Keratinocyte (primary cell): ENCODE results near the gene SLC49A4. TPM values are rescaled to one million over a fixed set of nuclear protein-coding genes. Genes with fewer than 3 reads are reported as not detected.

Source experiments
- DNase-seq: peaks from one replicate; pipeline ENCODE4 v3.0.0-alpha.2; 2011; ENCODE audit warnings: low read depth, missing footprints, low spot score
- FAIRE-seq: peaks from 2 replicates; lab custom pipeline; 2011; peaks lifted over from hg19 to GRCh38; lab: Jason Lieb, UNC
- H2AFZ ChIP-seq: 2 replicates; pipeline ENCODE4 v1.6.0; 2012; ENCODE audit warnings: low read length, control low read depth, inconsistent platforms; ENCODE audit not compliant: control insufficient read depth
- H3K27ac ChIP-seq: 2 replicates; pipeline ENCODE4 v1.5.1; 2011; ENCODE audit warnings: low read length; ENCODE audit not compliant: control insufficient read depth, insufficient read depth
- H3K27me3 ChIP-seq: 3 replicates; pipeline ENCODE4 v1.6.0; 2011; ENCODE audit warnings: low read length; ENCODE audit not compliant: control insufficient read depth, insufficient read depth; ENCODE audit errors: extremely low read depth
- H3K36me3 ChIP-seq, 2 experiments: 2 replicates in 1 of 2; 3 replicates in 1 of 2; pipeline ENCODE4 v1.5.1; 2011; ENCODE audit warnings: low read length in 2 of 2, mild to moderate bottlenecking in 1 of 2; ENCODE audit not compliant: control insufficient read depth in 2 of 2, insufficient read depth in 2 of 2; ENCODE audit errors: extremely low read depth in 1 of 2
- H3K4me1 ChIP-seq: 3 replicates; pipeline ENCODE4 v1.5.1; 2011; ENCODE audit warnings: low read length; ENCODE audit not compliant: control insufficient read depth, insufficient read depth; ENCODE audit errors: extremely low read depth
- H3K4me2 ChIP-seq: 3 replicates; pipeline ENCODE4 v1.6.0; 2011; ENCODE audit warnings: low read depth, low read length; ENCODE audit not compliant: control insufficient read depth, insufficient read depth; ENCODE audit errors: extremely low read depth
- H3K4me3 ChIP-seq, 3 experiments: fragments of 200-600 bp in 1 of 3; sonication (generic) in 1 of 3; 2 replicates in 2 of 3; 3 replicates in 1 of 3; pipeline ENCODE4 v1.5.1; 2011 to 2016; ENCODE audit warnings: low read length in 3 of 3, mild to moderate bottlenecking in 3 of 3, control low read depth in 2 of 3, inconsistent platforms in 1 of 3, low read depth in 1 of 3, mixed read lengths in 1 of 3, mixed run types in 1 of 3, moderate library complexity in 1 of 3; ENCODE audit not compliant: control insufficient read depth in 2 of 3, insufficient read depth in 2 of 3; ENCODE audit errors: extremely low read depth in 1 of 3
- H3K79me2 ChIP-seq: 2 replicates; pipeline ENCODE4 v1.6.0; 2012; ENCODE audit warnings: low read length; ENCODE audit not compliant: control insufficient read depth, insufficient read depth
- H3K9ac ChIP-seq: 3 replicates; pipeline ENCODE4 v1.6.0; 2011; ENCODE audit warnings: low read length; ENCODE audit not compliant: control insufficient read depth, insufficient read depth; ENCODE audit errors: extremely low read depth
- H3K9me1 ChIP-seq: 3 replicates; pipeline ENCODE4 v1.6.0; 2011; ENCODE audit warnings: low read length; ENCODE audit not compliant: control insufficient read depth, insufficient read depth; ENCODE audit errors: extremely low read depth
- H3K9me3 ChIP-seq: 2 replicates; pipeline ENCODE4 v1.5.1; 2012; ENCODE audit warnings: low read depth, low read length; ENCODE audit not compliant: control insufficient read depth
- H4K20me1 ChIP-seq: 3 replicates; pipeline ENCODE4 v1.6.0; 2011; ENCODE audit warnings: low read length; ENCODE audit not compliant: control insufficient read depth, insufficient read depth; ENCODE audit errors: extremely low read depth
- CTCF ChIP-seq, 3 experiments: IDR thresholded peaks in 1 of 3; conservative IDR thresholded peaks in 1 of 3; optimal IDR thresholded peaks in 1 of 3; 2 replicates in 2 of 3; 3 replicates in 1 of 3; pipeline versions ENCODE3 to v1.5.1; 2011; ENCODE audit warnings: low read length in 3 of 3, mild to moderate bottlenecking in 3 of 3, moderate library complexity in 2 of 3, control low read depth in 1 of 3, inconsistent platforms in 1 of 3; ENCODE audit not compliant: insufficient read depth in 2 of 3; ENCODE audit errors: extremely low read depth in 1 of 3
- EZH2 ChIP-seq: IDR thresholded peaks from one replicate; pipeline ENCODE4 v1.6.1; 2012; ENCODE audit warnings: inconsistent platforms, mild to moderate bottlenecking, low read length, moderate library complexity
- dilution Hi-C: fragments of 300-500 bp; cut with MboI; formaldehyde crosslinking; loops from one replicate; pipeline ENCODE4 v1.7.0; 2020; ENCODE audit warnings: low sequenced_read_pairs; ENCODE audit not compliant: extremely low pct_ligation_motif_present
- polyA plus RNA-seq, 5 experiments: library from polyadenylated mRNA; depleted of rRNA in 3 of 5; stranded (reverse) in 3 of 5; stranded (forward) in 1 of 5; unstranded in 1 of 5; fragments of >200 nt; gene quantifications; 1 replicate in 1 of 5; 2 replicates in 3 of 5; 3 replicates in 1 of 5; pipeline versions ENCODE4 v1.2.1 to v1.2.3, GENCODE V29; 2011 to 2012; ENCODE audit warnings: missing spikeins in 2 of 5, low read depth in 1 of 5, low replicate concordance in 1 of 5

Gene SLC49A4
- polyA plus RNA-seq, 1 donor (not counting 4 experiments of a cell fraction or from before 2014, with no cell fraction given) = 18.2 TPM

GRCh38 chr3:122890720-122891220, 95.9 kb downstream of the SLC49A4 start:
- TF ChIP-seq CTCF (optimal IDR thresholded peaks at IDR 0.05 in 1 of 3, IDR thresholded peaks at IDR 0.05 in 1 of 3, conservative IDR thresholded peaks at IDR 0.05 in 1 of 3; ENCODE audit: extremely low read depth in 1 of 3, insufficient read depth in 2 of 3, low read length in 3 of 3) = no peak
- no peak for TF ChIP-seq EZH2
- Histone ChIP-seq H4K20me1 (no peaks in the 10 kb centered on the region), H3K27me3 (no peaks in the 10 kb centered on the region), H3K4me1 (peaks cover 38% of the 10 kb centered on the region), H3K36me3 (no peaks in the 10 kb centered on the region), H3K4me3 (no peak overlapping the region), H2AFZ (no peak overlapping the region), H3K79me2 (no peaks in the 10 kb centered on the region), H3K9ac (no peak overlapping the region), H3K27ac (peak overlapping the region; percentile 16), H3K9me3 (no peaks in the 10 kb centered on the region), H3K4me2 (peak overlapping the region; percentile 11), H3K9me1 (no peaks in the 10 kb centered on the region)
- dilution Hi-C loops = no loop called here
- FAIRE-seq = no peak
- DNase-seq = no peak

- Histone ChIP-seq H3K27ac (no peak overlapping the region), H3K9me3 (no peaks in the 10 kb centered on the region), H3K9me1 (no peaks in the 10 kb centered on the region), H3K9ac (no peak overlapping the region), H3K36me3 (no peaks in the 10 kb centered on the region), H4K20me1 (no peaks in the 10 kb centered on the region), H3K4me2 (no peak overlapping the region), H2AFZ (no peak overlapping the region), H3K79me2 (no peaks in the 10 kb centered on the region), H3K4me3 (no peak overlapping the region), H3K4me1 (peaks cover 45% of the 10 kb centered on the region), H3K27me3 (no peaks in the 10 kb centered on the region)
- no peak for DNase-seq
- TF ChIP-seq EZH2 (no peak), CTCF (optimal IDR thresholded peaks at IDR 0.05 in 1 of 3, IDR thresholded peaks at IDR 0.05 in 1 of 3, conservative IDR thresholded peaks at IDR 0.05 in 1 of 3; ENCODE audit: extremely low read depth in 1 of 3, insufficient read depth in 2 of 3, low read length in 3 of 3) (no peak)
- dilution Hi-C loops = no loop called here
- no peak for FAIRE-seq
These were observed 97.5 kb downstream of the SLC49A4 start for GRCh38 chr3:122892118-122892960.
